ENCODE measurements around the gene KCNH3.

- TF ChIP-seq CTCF (conservative IDR thresholded peaks at IDR 0.05 in 1 of 2, IDR thresholded peaks at IDR 0.05 in 1 of 2; ENCODE audit: low read depth in 1 of 2, low read length in 2 of 2), result no peak
- no peak for TF ChIP-seq EZH2 (IDR thresholded peaks at IDR 0.05; ENCODE audit: low read length, missing control alignments)
These were observed 26.8 kb downstream of the KCNH3 start for GRCh38 chr12:49565406-49566265.
